CD4-positive, alpha-beta memory T cell (primary cell): ENCODE measurements around the gene GTF2E1. TPM values are rescaled to one million over a fixed set of nuclear protein-coding genes. Genes with fewer than 3 reads are reported as not detected.
A peak's percentile ranks its signal among the peaks of the same experiment; 100 is the strongest.
"Not testable (repeated sequence)": the region's sequence is repeated elsewhere in the genome, so short reads cannot be mapped to it uniquely, and the experiment has no call there.

Source experiments
- CTCF ChIA-PET: fragments of 350-600 bp; sonication (Branson Sonifier 250); formaldehyde crosslinking; loops from one replicate; lab custom pipeline; 2021; ENCODE audit warnings: inconsistent platforms; ENCODE audit not compliant: partially characterized antibody; lab: Charles Lee
- POLR2A ChIA-PET: fragments of 350-600 bp; sonication (Branson Sonifier 250); formaldehyde crosslinking; loops from one replicate; lab custom pipeline; 2021; ENCODE audit not compliant: partially characterized antibody; lab: Charles Lee
- DNase-seq, 5 donors: peaks; one replicate each; pipeline versions ENCODE4 v3.0.0 to v3.0.0-alpha.2; 2020 to 2022; ENCODE audit warnings: mixed read lengths in 1 of 5
- H3K27ac ChIP-seq: one replicate; pipeline ENCODE4 v1.7.0; 2013; ENCODE audit warnings: low read depth, low read length
- H3K27me3 ChIP-seq: 2 replicates; pipeline ENCODE4 v1.7.0; 2013; ENCODE audit warnings: mild to moderate bottlenecking, low read length, moderate library complexity; ENCODE audit not compliant: insufficient read depth
- H3K36me3 ChIP-seq: 2 replicates; pipeline ENCODE4 v1.7.0; 2013; ENCODE audit warnings: mild to moderate bottlenecking, low read length, moderate library complexity; ENCODE audit not compliant: insufficient read depth
- H3K4me1 ChIP-seq: 2 replicates; pipeline ENCODE4 v1.7.0; 2013; ENCODE audit warnings: mild to moderate bottlenecking, low read length, moderate library complexity; ENCODE audit not compliant: insufficient read depth
- H3K4me3 ChIP-seq, 2 donors: one replicate each; pipeline ENCODE4 v1.7.0; 2013; ENCODE audit warnings: low read length in 2 of 2, mild to moderate bottlenecking in 1 of 2
- H3K9me3 ChIP-seq, 2 donors: one replicate each; pipeline ENCODE4 v1.7.0; 2013; ENCODE audit warnings: low read length in 2 of 2, control low read depth in 1 of 2; ENCODE audit not compliant: control insufficient read depth in 1 of 2
- H3K27ac Mint-ChIP-seq, 7 donors: one replicate each; pipeline ENCODE4 v1.8.0; 2020 to 2021; ENCODE audit warnings: mixed read lengths in 7 of 7, mild to moderate bottlenecking in 6 of 7, inconsistent platforms in 3 of 7, moderate library complexity in 3 of 7
- H3K27me3 Mint-ChIP-seq, 2 donors: one replicate each; pipeline ENCODE4 v1.8.0; 2020 to 2021; ENCODE audit warnings: mixed read lengths in 2 of 2
- H3K36me3 Mint-ChIP-seq, 2 donors: one replicate each; pipeline ENCODE4 v1.8.0; 2020 to 2021; ENCODE audit warnings: mixed read lengths in 2 of 2, inconsistent platforms in 1 of 2, mild to moderate bottlenecking in 1 of 2
- H3K4me1 Mint-ChIP-seq, 4 donors: one replicate each; pipeline ENCODE4 v1.8.0; 2020 to 2021; ENCODE audit warnings: mixed read lengths in 4 of 4, mild to moderate bottlenecking in 1 of 4
- H3K4me3 Mint-ChIP-seq, 8 donors: one replicate each; pipeline ENCODE4 v1.8.0; 2020 to 2021; ENCODE audit warnings: mixed read lengths in 8 of 8, mild to moderate bottlenecking in 7 of 8, moderate library complexity in 6 of 8, inconsistent platforms in 3 of 8
- H3K9me3 Mint-ChIP-seq, 8 donors: one replicate each; pipeline ENCODE4 v1.8.0; 2020 to 2021; ENCODE audit warnings: mixed read lengths in 8 of 8, mild to moderate bottlenecking in 5 of 8, inconsistent platforms in 3 of 8, moderate library complexity in 1 of 8
- intact Hi-C: fragments of 100-400 bp; cut with micrococcal nuclease; formaldehyde crosslinking; loops from one replicate; pipeline ENCODE4 v1.15.1; 2023
- polyA plus RNA-seq, 2 donors: library from polyadenylated mRNA; unstranded; fragments of 300-500 nt; fragmentation: Illumina TruSeq; gene quantifications; one replicate each; pipeline ENCODE4 v1.2.3, GENCODE V29; 2021
- total RNA-seq, 2 experiments: library from RNA; stranded (reverse); gene quantifications; one replicate each; pipeline ENCODE4 v1.2.3, GENCODE V29; 2021

Gene GTF2E1
- total and polyA plus RNA-seq, 4 experiments from 2014 or later: 15.3 to 30.2 (median 23.0) TPM

- Histone ChIP-seq H3K27ac (no peak overlapping the region), H3K4me3 (no peak overlapping the region), H3K4me1 (no peaks in the 10 kb centered on the region), H3K9me3 (no peaks in the 10 kb centered on the region), H3K27me3 (no peaks in the 10 kb centered on the region), H3K36me3 (peaks cover 5% of the 10 kb centered on the region)
- CTCF ChIA-PET: no interaction called here
- intact Hi-C loops: loop anchor here (10.0 kb wide), 1 partner anchor 146 kb away; no protein-coding TSS in a partner anchor
- peaks cover 4 to 13% (median 5%) of the 10 kb centered on the region in 4 donors for H3K4me1 Mint-ChIP-seq
- peaks cover 24 to 36% of the 10 kb centered on the region in 2 donors for H3K36me3 Mint-ChIP-seq
- no peaks in the 10 kb centered on the region for H3K9me3 Mint-ChIP-seq
- no peak overlapping the region for H3K4me3 Mint-ChIP-seq
- H3K27me3 Mint-ChIP-seq: no peaks in the 10 kb centered on the region
- POLR2A ChIA-PET: interaction anchor here (0.7 to 2.4 kb wide), 3 partner anchors 8 to 32 kb away, joined by 3 to 6 read pairs (median 3); partner anchors contain the start of genes GTF2E1 and RABL3
- no peak for DNase-seq
- no peak overlapping the region for H3K27ac Mint-ChIP-seq
Observed at GRCh38 chr3:120710369-120710768, 32.2 kb upstream of the GTF2E1 start.

GRCh38 chr3:120713262-120713661 is 29.3 kb upstream of the GTF2E1 start:
- Histone ChIP-seq H3K27me3 (no peaks in the 10 kb centered on the region), H3K4me3 (no peak overlapping the region), H3K36me3 (peaks cover 5% of the 10 kb centered on the region), H3K27ac (no peak overlapping the region), H3K4me1 (peaks cover 7% of the 10 kb centered on the region), H3K9me3 (no peaks in the 10 kb centered on the region)
- intact Hi-C loops: loop anchor here (10.0 kb wide), 1 partner anchor 148 kb away; no protein-coding TSS in a partner anchor
- Mint-ChIP-seq H3K4me1 (peaks cover 4 to 17% (median 13%) of the 10 kb centered on the region in 4 donors), H3K27ac (peak overlapping the region in 1 of 7 donors; percentile 14), H3K36me3 (peaks cover 11 to 17% of the 10 kb centered on the region in 2 donors), H3K9me3 (no peaks in the 10 kb centered on the region), H3K4me3 (no peak overlapping the region), H3K27me3 (no peaks in the 10 kb centered on the region)
- ChIA-PET CTCF (interaction anchor here (1.0 kb wide), 1 partner anchor 146 kb away, joined by 3 read pairs; no protein-coding TSS in a partner anchor), POLR2A (interaction anchor here (1.1 kb wide), 1 partner anchor 29 kb away, joined by 3 read pairs; the partner anchor contains the start of genes GTF2E1 and RABL3)
- no peak for DNase-seq

- not testable (repeated sequence) for H3K36me3 ChIP-seq, H3K27me3 ChIP-seq, H3K9me3 ChIP-seq, H3K27me3 Mint-ChIP-seq
- Mint-ChIP-seq H3K27ac (peak overlapping the region; percentile 87 to 97 (median 96)), H3K4me3 (peak overlapping the region; percentile 83 to 92 (median 88)), H3K4me1 (peaks cover 0 to 46% (median 35%) of the 10 kb centered on the region in 4 donors), H3K9me3 (peaks cover 0 to 12% (median 10%) of the 10 kb centered on the region in 8 donors), H3K36me3 (peaks cover 16 to 30% of the 10 kb centered on the region in 2 donors)
- CTCF ChIA-PET: interaction anchor here (0.7 to 3.1 kb wide), 7 partner anchors 23 to 160 kb away, joined by 3 to 10 read pairs (median 6); partner anchors contain the start of genes GTF2E1, NDUFB4 and RABL3
- POLR2A ChIA-PET: interaction anchor here (0.7 to 4.9 kb wide), 14 partner anchors 9 to 624 kb away, joined by 3 to 51 read pairs (median 4); partner anchors contain the start of genes GTF2E1, LRRC58, NDUFB4 and RABL3
- peak; percentile 80 to 87 (median 85) for DNase-seq
- H3K4me3 ChIP-seq: peak overlapping the region; percentile 50 to 53
- intact Hi-C loops: loop anchor here (1.0 to 10.0 kb wide), 4 partner anchors 23 to 154 kb away; partner anchors contain the start of genes GTF2E1, NDUFB4 and RABL3
- peaks cover 30% of the 10 kb centered on the region for H3K4me1 ChIP-seq
- peak overlapping the region; percentile 50 for H3K27ac ChIP-seq
Observed at GRCh38 chr3:120719167-120719834, 23.2 kb upstream of the GTF2E1 start.

GRCh38 chr3:120726791-120727190 is 15.8 kb upstream of the GTF2E1 start:
- Mint-ChIP-seq H3K27ac (peak overlapping the region in 2 of 7 donors; percentile 34 to 61), H3K9me3 (peaks cover 0 to 2% (median 0%) of the 10 kb centered on the region in 8 donors), H3K27me3 (no peaks in the 10 kb centered on the region), H3K36me3 (peaks cover 22 to 35% of the 10 kb centered on the region in 2 donors), H3K4me3 (no peak overlapping the region), H3K4me1 (peaks cover 3 to 11% (median 8%) of the 10 kb centered on the region in 4 donors)
- intact Hi-C loops: no loop called here
- Histone ChIP-seq H3K27ac (no peak overlapping the region), H3K36me3 (no peaks in the 10 kb centered on the region), H3K4me3 (no peak overlapping the region), H3K9me3 (no peaks in the 10 kb centered on the region), H3K4me1 (no peaks in the 10 kb centered on the region), H3K27me3 (no peaks in the 10 kb centered on the region)
- CTCF ChIA-PET: no interaction called here
- no peak for DNase-seq
- POLR2A ChIA-PET: no interaction called here

- no peak for DNase-seq
- Histone ChIP-seq H3K4me1 (no peaks in the 10 kb centered on the region), H3K27ac (no peak overlapping the region), H3K4me3 (no peak overlapping the region), H3K9me3 (no peaks in the 10 kb centered on the region), H3K27me3 (no peaks in the 10 kb centered on the region), H3K36me3 (no peaks in the 10 kb centered on the region)
- Mint-ChIP-seq H3K36me3 (peaks cover 18 to 25% of the 10 kb centered on the region in 2 donors), H3K4me1 (peaks cover 3 to 16% (median 8%) of the 10 kb centered on the region in 4 donors), H3K9me3 (peaks cover 0 to 11% (median 1%) of the 10 kb centered on the region in 8 donors), H3K27me3 (no peaks in the 10 kb centered on the region), H3K27ac (peak overlapping the region in 5 of 7 donors; percentile 25 to 77 (median 60)), H3K4me3 (no peak overlapping the region)
- ChIA-PET CTCF (interaction anchor here (1.4 to 2.1 kb wide), 2 partner anchors 10 to 174 kb away, joined by 3 to 8 read pairs; no protein-coding TSS in a partner anchor), POLR2A (interaction anchor here (2.1 to 2.9 kb wide), 2 partner anchors 11 to 12 kb away, joined by 9 to 12 read pairs; partner anchors contain the start of genes GTF2E1 and RABL3)
- intact Hi-C loops: no loop called here
Observed at GRCh38 chr3:120730576-120731542, 11.7 kb upstream of the GTF2E1 start.

- H3K36me3 Mint-ChIP-seq, H3K27me3 ChIP-seq, H3K36me3 ChIP-seq, H3K27ac Mint-ChIP-seq, H3K9me3 ChIP-seq, H3K27ac ChIP-seq, H3K4me3 ChIP-seq, intact Hi-C loops, H3K4me3 Mint-ChIP-seq, H3K27me3 Mint-ChIP-seq: not testable (repeated sequence)
- ChIA-PET CTCF (interaction anchor here (2.5 kb wide), 1 partner anchor 173 kb away, joined by 6 read pairs; no protein-coding TSS in a partner anchor), POLR2A (interaction anchor here (1.4 to 1.9 kb wide), 2 partner anchors 18 to 141 kb away, joined by 5 to 10 read pairs; no protein-coding TSS in a partner anchor)
- Mint-ChIP-seq H3K9me3 (peaks cover 0 to 17% (median 6%) of the 10 kb centered on the region in 8 donors), H3K4me1 (peaks cover 6 to 41% (median 16%) of the 10 kb centered on the region in 4 donors)
- H3K4me1 ChIP-seq: peaks cover 21% of the 10 kb centered on the region
- DNase-seq: peak in 4 of 5 donors; percentile 20 to 45 (median 27)
Observed at GRCh38 chr3:120738006-120738405, 4.5 kb upstream of the GTF2E1 start.
